ENCODE measurements around the gene NEK3.

DNA sequence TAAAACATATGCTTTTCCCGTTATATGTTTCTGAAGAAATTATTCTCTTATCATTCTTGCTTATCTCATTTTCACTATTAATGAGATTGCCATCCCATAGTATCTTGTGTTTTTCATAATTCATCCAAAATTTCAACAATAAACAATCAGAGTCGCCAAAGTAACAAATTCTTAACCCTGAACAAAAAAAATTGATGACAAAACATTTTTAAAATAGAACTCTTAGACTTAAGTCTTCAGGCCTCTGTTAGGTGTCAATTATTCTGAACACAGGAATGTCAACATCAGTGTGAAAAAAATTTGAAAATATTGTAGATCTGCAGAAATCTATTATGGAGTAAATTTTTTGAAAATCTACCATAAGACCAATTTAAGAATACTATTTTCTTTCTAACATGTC, 67.9 kb downstream of the NEK3 start:
- TF ChIP-seq POLR2A (IDR thresholded peaks at IDR 0.05), result no peak
- TF ChIP-seq, protein P1, sequence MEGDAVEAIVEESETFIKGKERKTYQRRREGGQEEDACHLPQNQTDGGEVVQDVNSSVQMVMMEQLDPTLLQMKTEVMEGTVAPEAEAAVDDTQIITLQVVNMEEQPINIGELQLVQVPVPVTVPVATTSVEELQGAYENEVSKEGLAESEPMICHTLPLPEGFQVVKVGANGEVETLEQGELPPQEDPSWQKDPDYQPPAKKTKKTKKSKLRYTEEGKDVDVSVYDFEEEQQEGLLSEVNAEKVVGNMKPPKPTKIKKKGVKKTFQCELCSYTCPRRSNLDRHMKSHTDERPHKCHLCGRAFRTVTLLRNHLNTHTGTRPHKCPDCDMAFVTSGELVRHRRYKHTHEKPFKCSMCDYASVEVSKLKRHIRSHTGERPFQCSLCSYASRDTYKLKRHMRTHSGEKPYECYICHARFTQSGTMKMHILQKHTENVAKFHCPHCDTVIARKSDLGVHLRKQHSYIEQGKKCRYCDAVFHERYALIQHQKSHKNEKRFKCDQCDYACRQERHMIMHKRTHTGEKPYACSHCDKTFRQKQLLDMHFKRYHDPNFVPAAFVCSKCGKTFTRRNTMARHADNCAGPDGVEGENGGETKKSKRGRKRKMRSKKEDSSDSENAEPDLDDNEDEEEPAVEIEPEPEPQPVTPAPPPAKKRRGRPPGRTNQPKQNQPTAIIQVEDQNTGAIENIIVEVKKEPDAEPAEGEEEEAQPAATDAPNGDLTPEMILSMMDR (IDR thresholded peaks at IDR 0.05 in 4 of 5, conservative IDR thresholded peaks at IDR 0.05 in 1 of 5), result no peak
